SIG-M5 (cell line): Measurements from ENCODE around the gene NLN.
"Not testable (repeated sequence)": the region's sequence is repeated elsewhere in the genome, so short reads cannot be mapped to it uniquely, and the experiment has no call there.

Source experiments
- DNase-seq: peaks from one replicate; lab custom pipeline; 2025; lab: John Stamatoyannopoulos, UW

The NLN gene

GRCh38 chr5:65732046-65732445 lies 10.0 kb downstream of the NLN start:
- DNase-seq, result not testable (repeated sequence)

GRCh38 chr5:65734196-65734775 lies 12.3 kb downstream of the NLN start:
- DNase-seq, result not testable (repeated sequence)

GRCh38 chr5:65734921-65735320 lies 12.9 kb downstream of the NLN start:
- DNase-seq, result no peak

- DNase-seq, result no peak
Measured at GRCh38 chr5:65736011-65736410, 14.0 kb downstream of the NLN start.

- no peak for DNase-seq
Measured at GRCh38 chr5:65737842-65738241, 15.8 kb downstream of the NLN start.

GRCh38 chr5:65738305-65738704 lies 16.3 kb downstream of the NLN start:
- no peak for DNase-seq

- no peak for DNase-seq
Measured at GRCh38 chr5:65739162-65739561, 17.2 kb downstream of the NLN start.

- peak; percentile 20 for DNase-seq
Measured at GRCh38 chr5:65742565-65743231, 20.7 kb downstream of the NLN start.

- no peak for DNase-seq
Measured at GRCh38 chr5:65749221-65749844, 27.3 kb downstream of the NLN start.

- no peak for DNase-seq
Measured at GRCh38 chr5:65749956-65750355, 28.0 kb downstream of the NLN start.

- no peak for DNase-seq
Measured at GRCh38 chr5:65750938-65751337, 28.9 kb downstream of the NLN start.

GRCh38 chr5:65753189-65753588 lies 31.2 kb downstream of the NLN start:
- DNase-seq, result no peak

GRCh38 chr5:65758546-65759144 lies 36.6 kb downstream of the NLN start:
- DNase-seq, result no peak

GRCh38 chr5:65760504-65761275 lies 38.7 kb downstream of the NLN start:
- no peak for DNase-seq

GRCh38 chr5:65762234-65762633 lies 40.2 kb downstream of the NLN start:
- DNase-seq, result no peak

GRCh38 chr5:65765582-65765981 lies 43.6 kb downstream of the NLN start:
- DNase-seq, result no peak

GRCh38 chr5:65766175-65766574 lies 44.2 kb downstream of the NLN start:
- DNase-seq, result no peak

GRCh38 chr5:65766781-65767180 lies 44.8 kb downstream of the NLN start:
- DNase-seq, result no peak

- no peak for DNase-seq
Measured at GRCh38 chr5:65767565-65767964, 45.6 kb downstream of the NLN start.

- no peak for DNase-seq
Measured at GRCh38 chr5:65768723-65769346, 46.8 kb downstream of the NLN start.

GRCh38 chr5:65769539-65769938 lies 47.5 kb downstream of the NLN start:
- DNase-seq, result no peak

GRCh38 chr5:65771266-65771665 lies 49.3 kb downstream of the NLN start:
- DNase-seq, result no peak
